Measurements from ENCODE around the gene TRPM3. TPM values are rescaled to one million over a fixed set of nuclear protein-coding genes. Genes with fewer than 3 reads are reported as not detected.

TRPM3 gene
- polyA plus RNA-seq, 2 of the 4 experiments (the other 2 are of a cell fraction): not detected

DNA sequence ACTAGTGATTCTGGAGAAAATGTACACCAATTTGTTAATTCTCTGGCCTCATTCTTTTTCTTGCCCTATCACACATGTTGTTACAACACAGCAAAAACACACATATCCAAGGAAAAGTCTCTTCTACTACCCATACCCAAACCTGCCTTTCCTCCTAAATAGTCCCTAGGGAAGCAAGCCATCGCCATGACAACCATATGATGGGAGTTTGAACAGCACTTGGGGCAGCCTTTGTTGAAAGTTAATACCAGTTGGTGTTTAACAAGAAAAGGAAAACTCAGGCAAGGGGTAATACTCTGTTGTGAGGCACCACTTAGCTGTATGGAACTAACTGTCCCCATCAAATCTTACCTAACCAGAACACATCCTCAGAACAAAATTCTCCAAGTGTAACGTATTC lies 1.7 kb downstream of the TRPM3 start:
- DNase-seq (ENCODE audit: low read depth in 1 of 2, low spot score in 1 of 2) (no peak), ATAC-seq (no peak), FAIRE-seq (no peak)
- CTCF ChIA-PET: interaction anchor here (0.9 kb wide), 1 partner anchor 14 kb away, joined by 3 read pairs; no protein-coding TSS in a partner anchor
- POLR2A ChIA-PET: no interaction called here
- Histone ChIP-seq H3K4me1 (no peaks in the 10 kb centered on the region), H3K4me3 (no peak overlapping the region), H3K4me2 (no peak overlapping the region), H3K27ac (no peak overlapping the region), H3K9me3 (no peaks in the 10 kb centered on the region)
- 1% methylated on average over 2 of the region's 2 CpGs for WGBS (ENCODE audit: missing lambda C conversion rate)
- TF ChIP-seq GATA3 (IDR thresholded peaks at IDR 0.05; ENCODE audit: borderline replicate concordance): no peak
- no peak for TF ChIP-seq EP300 (IDR thresholded peaks at IDR 0.05)
- TF ChIP-seq TFCP2L1 (CRISPR knock-in tag; IDR thresholded peaks at IDR 0.05): no peak
- no peak for TF ChIP-seq MYC (IDR thresholded peaks at IDR 0.05; ENCODE audit: borderline replicate concordance, low read length)
- TF ChIP-seq CBX2 (IDR thresholded peaks at IDR 0.05; ENCODE audit: borderline replicate concordance, low read depth): no peak

DNA sequence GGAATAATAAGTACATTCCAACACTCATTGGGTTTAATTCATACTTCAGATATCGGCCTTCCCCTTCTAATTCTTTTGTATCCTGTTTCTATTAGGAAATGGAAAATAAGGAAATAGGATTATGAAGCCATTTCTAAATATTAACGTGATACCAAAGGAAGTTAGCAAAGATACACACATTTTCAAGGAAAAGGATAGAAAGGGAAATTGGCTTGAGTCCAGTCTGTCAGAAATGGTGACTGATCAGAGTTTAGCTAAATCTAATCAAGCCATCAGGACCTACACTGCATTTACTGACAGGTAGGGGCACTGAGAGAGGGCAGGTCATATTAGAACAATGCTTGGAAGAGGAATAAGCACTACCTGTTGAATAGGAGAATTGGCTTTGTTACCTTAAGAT lies 3.1 kb downstream of the TRPM3 start:
- Histone ChIP-seq H3K27ac (no peak overlapping the region), H3K4me2 (no peak overlapping the region), H3K9me3 (no peaks in the 10 kb centered on the region), H3K4me1 (no peaks in the 10 kb centered on the region), H3K4me3 (no peak overlapping the region)
- TF ChIP-seq, protein P1, sequence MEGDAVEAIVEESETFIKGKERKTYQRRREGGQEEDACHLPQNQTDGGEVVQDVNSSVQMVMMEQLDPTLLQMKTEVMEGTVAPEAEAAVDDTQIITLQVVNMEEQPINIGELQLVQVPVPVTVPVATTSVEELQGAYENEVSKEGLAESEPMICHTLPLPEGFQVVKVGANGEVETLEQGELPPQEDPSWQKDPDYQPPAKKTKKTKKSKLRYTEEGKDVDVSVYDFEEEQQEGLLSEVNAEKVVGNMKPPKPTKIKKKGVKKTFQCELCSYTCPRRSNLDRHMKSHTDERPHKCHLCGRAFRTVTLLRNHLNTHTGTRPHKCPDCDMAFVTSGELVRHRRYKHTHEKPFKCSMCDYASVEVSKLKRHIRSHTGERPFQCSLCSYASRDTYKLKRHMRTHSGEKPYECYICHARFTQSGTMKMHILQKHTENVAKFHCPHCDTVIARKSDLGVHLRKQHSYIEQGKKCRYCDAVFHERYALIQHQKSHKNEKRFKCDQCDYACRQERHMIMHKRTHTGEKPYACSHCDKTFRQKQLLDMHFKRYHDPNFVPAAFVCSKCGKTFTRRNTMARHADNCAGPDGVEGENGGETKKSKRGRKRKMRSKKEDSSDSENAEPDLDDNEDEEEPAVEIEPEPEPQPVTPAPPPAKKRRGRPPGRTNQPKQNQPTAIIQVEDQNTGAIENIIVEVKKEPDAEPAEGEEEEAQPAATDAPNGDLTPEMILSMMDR (IDR thresholded peaks at IDR 0.05): no peak
- TF ChIP-seq HOXA7 (CRISPR knock-in tag; IDR thresholded peaks at IDR 0.05) (no peak), RNF2 (IDR thresholded peaks at IDR 0.05; ENCODE audit: borderline replicate concordance, low read depth) (no peak)
- TF ChIP-seq, protein P2, sequence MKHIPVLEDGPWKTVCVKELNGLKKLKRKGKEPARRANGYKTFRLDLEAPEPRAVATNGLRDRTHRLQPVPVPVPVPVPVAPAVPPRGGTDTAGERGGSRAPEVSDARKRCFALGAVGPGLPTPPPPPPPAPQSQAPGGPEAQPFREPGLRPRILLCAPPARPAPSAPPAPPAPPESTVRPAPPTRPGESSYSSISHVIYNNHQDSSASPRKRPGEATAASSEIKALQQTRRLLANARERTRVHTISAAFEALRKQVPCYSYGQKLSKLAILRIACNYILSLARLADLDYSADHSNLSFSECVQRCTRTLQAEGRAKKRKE (CRISPR knock-in tag; IDR thresholded peaks at IDR 0.05; ENCODE audit: low read depth): no peak
- POLR2A ChIA-PET: no interaction called here
- FAIRE-seq (no peak), DNase-seq (ENCODE audit: low read depth in 1 of 2, low spot score in 1 of 2) (no peak), ATAC-seq (no peak)
- CTCF ChIA-PET: interaction anchor here (1.2 kb wide), 1 partner anchor 11 kb away, joined by 4 read pairs; no protein-coding TSS in a partner anchor
- WGBS (ENCODE audit: missing lambda C conversion rate): 0% methylated on average over 2 of the region's 2 CpGs

DNA sequence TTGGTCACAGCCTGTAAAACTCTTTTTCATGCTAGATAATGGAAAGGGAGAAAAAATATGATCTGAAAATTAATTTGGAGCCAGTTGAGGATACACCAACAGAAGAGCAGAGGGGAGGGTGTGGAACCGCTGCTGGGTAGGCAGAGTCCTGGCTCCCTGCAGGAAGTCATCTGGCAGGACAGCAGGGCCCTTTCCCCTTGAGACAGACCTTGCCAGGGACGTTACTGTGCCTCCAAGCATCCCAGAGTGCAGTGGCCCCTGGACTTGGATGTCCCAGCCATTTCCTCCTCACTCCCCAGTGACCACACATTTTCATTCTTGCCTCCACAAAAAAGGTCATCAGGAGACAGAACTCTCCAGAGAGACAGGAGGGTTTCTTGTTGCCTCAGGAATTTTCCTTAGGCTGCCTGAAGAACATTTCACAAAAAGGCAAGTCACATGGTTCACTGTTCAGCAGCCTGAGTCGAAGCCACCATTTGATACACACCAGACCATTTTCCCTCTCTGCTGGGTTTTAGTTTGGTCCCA lies 5.9 kb downstream of the TRPM3 start:
- H3K4me1 ChIP-seq: no peaks in the 10 kb centered on the region
- H3K9me3 ChIP-seq: no peaks in the 10 kb centered on the region
- no peak overlapping the region for H3K4me3 ChIP-seq
- no peak for ATAC-seq
- no peak for DNase-seq (ENCODE audit: low read depth in 1 of 2, low spot score in 1 of 2)
- TF ChIP-seq EHF (CRISPR knock-in tag; IDR thresholded peaks at IDR 0.05) (no peak), TFCP2L1 (CRISPR knock-in tag; IDR thresholded peaks at IDR 0.05) (no peak), FOXS1 (CRISPR knock-in tag; IDR thresholded peaks at IDR 0.05) (no peak), HOXB5 (CRISPR knock-in tag; IDR thresholded peaks at IDR 0.05) (no peak), POLR2A (IDR thresholded peaks at IDR 0.05; ENCODE audit: low read length) (no peak), FOSL2 (IDR thresholded peaks at IDR 0.05) (no peak), FOSL2 (CRISPR knock-in tag; IDR thresholded peaks at IDR 0.05) (no peak), RCOR1 (IDR thresholded peaks at IDR 0.05; ENCODE audit: low read depth, low read length) (no peak), GATA3 (IDR thresholded peaks at IDR 0.05; ENCODE audit: borderline replicate concordance) (no peak), RARB (CRISPR knock-in tag; IDR thresholded peaks at IDR 0.05) (no peak), ZFP36 (IDR thresholded peaks at IDR 0.05; ENCODE audit: borderline replicate concordance, partially characterized antibody) (no peak), KDM1A (IDR thresholded peaks at IDR 0.05; ENCODE audit: low read depth) (no peak), KDM5A (IDR thresholded peaks at IDR 0.05) (no peak), ZSCAN20 (CRISPR knock-in tag; IDR thresholded peaks at IDR 0.05) (no peak), HEYL (CRISPR knock-in tag; IDR thresholded peaks at IDR 0.05) (no peak), JUNB (IDR thresholded peaks at IDR 0.05) (no peak)
- TF ChIP-seq, protein P3, sequence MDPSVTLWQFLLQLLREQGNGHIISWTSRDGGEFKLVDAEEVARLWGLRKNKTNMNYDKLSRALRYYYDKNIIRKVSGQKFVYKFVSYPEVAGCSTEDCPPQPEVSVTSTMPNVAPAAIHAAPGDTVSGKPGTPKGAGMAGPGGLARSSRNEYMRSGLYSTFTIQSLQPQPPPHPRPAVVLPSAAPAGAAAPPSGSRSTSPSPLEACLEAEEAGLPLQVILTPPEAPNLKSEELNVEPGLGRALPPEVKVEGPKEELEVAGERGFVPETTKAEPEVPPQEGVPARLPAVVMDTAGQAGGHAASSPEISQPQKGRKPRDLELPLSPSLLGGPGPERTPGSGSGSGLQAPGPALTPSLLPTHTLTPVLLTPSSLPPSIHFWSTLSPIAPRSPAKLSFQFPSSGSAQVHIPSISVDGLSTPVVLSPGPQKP (IDR thresholded peaks at IDR 0.05; ENCODE audit: low read depth, low read length): no peak
- POLR2A ChIA-PET: no interaction called here
- WGBS (ENCODE audit: missing lambda C conversion rate): 5% methylated on average over 3 of the region's 3 CpGs
- no peak overlapping the region for H3K27ac ChIP-seq
- CTCF ChIA-PET: no interaction called here
- no peak for FAIRE-seq
- H3K4me2 ChIP-seq: no peak overlapping the region

All from A549 (cell line).